ENCODE data around the gene ZNF35. TPM values are rescaled to one million over a fixed set of nuclear protein-coding genes. Genes with fewer than 3 reads are reported as not detected.
"Not testable (repeated sequence)": the region's sequence is repeated elsewhere in the genome, so short reads cannot be mapped to it uniquely, and the experiment has no call there.

ZNF35 gene
- total RNA-seq, 4 donors from 2014 or later: 8.6 to 19.2 (median 12.5) TPM

DNA sequence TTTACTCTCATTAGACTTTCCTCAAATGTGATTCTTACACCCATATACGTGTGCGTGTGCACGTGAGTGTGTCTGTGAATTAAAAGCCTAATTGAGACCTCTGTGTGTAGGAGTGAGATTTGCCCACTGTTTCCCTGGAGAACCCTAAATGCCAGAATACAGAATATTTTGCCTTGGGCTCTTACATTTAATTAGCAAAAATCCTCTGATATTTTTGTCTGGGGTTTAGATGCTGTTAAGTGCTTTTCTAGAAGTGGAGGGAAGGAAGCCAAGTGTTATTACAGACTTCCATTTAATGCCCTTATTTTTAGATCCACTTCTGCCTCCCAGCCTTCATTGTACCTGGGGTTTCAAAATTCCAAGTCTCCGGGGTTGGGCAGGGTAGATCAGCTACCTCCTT, 17.8 kb downstream of the ZNF35 start:
- H3K27ac ChIP-seq: no peak overlapping the region
- DNase-seq: no peak
- no peaks in the 10 kb centered on the region for H3K27me3 ChIP-seq
- H3K9me3 ChIP-seq: no peaks in the 10 kb centered on the region
- no peak for TF ChIP-seq POLR2A (IDR thresholded peaks at IDR 0.05)
- TF ChIP-seq, protein P1, sequence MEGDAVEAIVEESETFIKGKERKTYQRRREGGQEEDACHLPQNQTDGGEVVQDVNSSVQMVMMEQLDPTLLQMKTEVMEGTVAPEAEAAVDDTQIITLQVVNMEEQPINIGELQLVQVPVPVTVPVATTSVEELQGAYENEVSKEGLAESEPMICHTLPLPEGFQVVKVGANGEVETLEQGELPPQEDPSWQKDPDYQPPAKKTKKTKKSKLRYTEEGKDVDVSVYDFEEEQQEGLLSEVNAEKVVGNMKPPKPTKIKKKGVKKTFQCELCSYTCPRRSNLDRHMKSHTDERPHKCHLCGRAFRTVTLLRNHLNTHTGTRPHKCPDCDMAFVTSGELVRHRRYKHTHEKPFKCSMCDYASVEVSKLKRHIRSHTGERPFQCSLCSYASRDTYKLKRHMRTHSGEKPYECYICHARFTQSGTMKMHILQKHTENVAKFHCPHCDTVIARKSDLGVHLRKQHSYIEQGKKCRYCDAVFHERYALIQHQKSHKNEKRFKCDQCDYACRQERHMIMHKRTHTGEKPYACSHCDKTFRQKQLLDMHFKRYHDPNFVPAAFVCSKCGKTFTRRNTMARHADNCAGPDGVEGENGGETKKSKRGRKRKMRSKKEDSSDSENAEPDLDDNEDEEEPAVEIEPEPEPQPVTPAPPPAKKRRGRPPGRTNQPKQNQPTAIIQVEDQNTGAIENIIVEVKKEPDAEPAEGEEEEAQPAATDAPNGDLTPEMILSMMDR (IDR thresholded peaks at IDR 0.05): no peak
- intact Hi-C loops (cut with DNase I): no loop called here
- H3K4me3 ChIP-seq (replicated peaks in 1 of 3): no peak overlapping the region
- H3K4me1 ChIP-seq: no peaks in the 10 kb centered on the region
- no peaks in the 10 kb centered on the region for H3K36me3 ChIP-seq
- WGBS, 2 donors: 87 to 90% methylated on average over 4 of the region's 4 CpGs

DNA sequence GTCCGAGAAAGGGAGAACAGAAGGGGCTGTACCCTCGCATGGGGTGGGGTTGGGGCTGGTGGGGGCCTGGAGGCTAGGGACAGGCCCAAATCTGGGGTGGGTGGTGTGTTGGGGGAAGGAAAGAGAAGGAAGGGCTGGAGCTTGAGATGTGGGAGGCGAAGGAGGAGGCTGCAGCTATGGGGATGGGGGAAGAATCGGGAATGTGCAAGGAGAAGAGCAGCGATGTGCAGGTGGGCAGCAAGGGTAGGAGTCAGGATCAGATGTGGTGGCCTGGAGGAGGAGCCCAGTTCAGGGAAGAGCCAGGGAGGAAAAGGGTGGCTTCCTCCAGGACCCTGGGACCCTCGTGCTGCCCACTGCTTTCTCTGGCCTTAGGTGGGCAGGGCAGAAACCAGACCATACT, 21.2 kb downstream of the ZNF35 start:
- Histone ChIP-seq H3K9me3 (no peaks in the 10 kb centered on the region), H3K27ac (no peak overlapping the region), H3K4me1 (no peaks in the 10 kb centered on the region), H3K4me3 (replicated peaks in 1 of 3) (no peak overlapping the region), H3K36me3 (no peaks in the 10 kb centered on the region), H3K27me3 (no peaks in the 10 kb centered on the region)
- intact Hi-C loops (cut with DNase I): no loop called here
- no peak for DNase-seq
- WGBS, 2 donors: 86 to 87% methylated on average over 6 of the region's 6 CpGs
- TF ChIP-seq, protein P1 (IDR thresholded peaks at IDR 0.05): no peak
- no peak for TF ChIP-seq POLR2A (IDR thresholded peaks at IDR 0.05)

GRCh38 chr3:44673466-44673865, 24.9 kb downstream of the ZNF35 start:
- H3K27ac ChIP-seq; H3K4me1 ChIP-seq; H3K9me3 ChIP-seq; H3K36me3 ChIP-seq; intact Hi-C loops (cut with DNase I); H3K27me3 ChIP-seq; H3K4me3 ChIP-seq (replicated peaks in 1 of 3); DNase-seq: not testable (repeated sequence)
- 95 to 99% methylated on average over 8 of the region's 8 CpGs for WGBS, 2 donors

DNA sequence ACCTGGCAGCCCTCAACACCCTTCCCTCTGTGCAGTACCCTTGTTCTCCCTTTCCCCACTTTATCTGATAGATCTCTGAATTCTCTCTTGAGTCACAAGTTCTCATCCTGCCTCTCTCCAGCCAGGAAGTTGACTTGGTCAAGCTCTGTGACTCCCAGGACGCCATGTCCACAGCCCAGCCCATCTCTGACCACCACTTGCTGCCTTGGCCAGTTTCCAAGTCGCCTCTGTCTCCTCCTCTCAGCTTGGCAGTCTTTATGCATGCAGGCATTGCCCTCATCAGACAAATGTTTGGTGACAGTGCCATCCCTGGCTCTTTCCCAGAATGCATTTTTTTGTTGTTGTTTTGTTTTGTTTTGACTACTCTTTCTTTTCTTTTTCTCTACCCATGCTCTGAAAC, 25.7 kb downstream of the ZNF35 start:
- Histone ChIP-seq H3K9me3 (no peaks in the 10 kb centered on the region), H3K4me3 (replicated peaks in 1 of 3) (no peak overlapping the region), H3K27me3 (no peaks in the 10 kb centered on the region), H3K27ac (no peak overlapping the region), H3K36me3 (no peaks in the 10 kb centered on the region), H3K4me1 (no peaks in the 10 kb centered on the region)
- intact Hi-C loops (cut with DNase I): no loop called here
- 46 to 64% methylated on average over 2 of the region's 2 CpGs for WGBS, 2 donors
- DNase-seq: no peak
- TF ChIP-seq POLR2A (IDR thresholded peaks at IDR 0.05): no peak
- TF ChIP-seq, protein P1 (IDR thresholded peaks at IDR 0.05): no peak

DNA sequence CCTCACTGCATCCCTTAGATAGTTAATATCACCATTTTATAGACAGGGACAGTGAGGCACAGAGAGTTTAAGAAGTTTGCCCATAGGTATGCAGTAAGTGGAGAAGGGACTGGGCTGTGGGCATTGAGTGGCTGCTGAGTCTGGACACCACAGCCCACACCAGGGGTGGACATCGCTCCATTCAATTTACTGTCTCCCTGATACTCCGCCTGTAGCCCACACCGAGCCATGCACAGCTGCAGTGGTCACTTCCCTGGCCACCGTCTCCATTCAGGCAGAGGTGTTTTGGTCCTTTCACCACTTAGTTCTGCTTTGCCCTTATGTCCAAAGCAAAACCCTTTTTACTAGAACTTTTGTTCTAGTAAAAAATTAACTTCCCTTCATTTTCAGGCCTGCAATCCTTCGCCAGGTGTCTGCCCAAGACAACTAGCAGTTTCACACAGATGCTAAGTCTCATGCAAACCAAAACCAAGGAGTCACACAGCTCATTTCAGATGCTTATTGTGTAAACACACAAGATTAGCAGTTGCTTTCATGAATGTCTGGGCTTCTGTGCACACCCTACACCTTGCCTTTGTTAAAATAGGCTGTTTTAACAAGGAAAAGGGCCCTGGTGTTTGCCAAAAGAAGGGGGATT, 30.1 kb downstream of the ZNF35 start:
- no peaks in the 10 kb centered on the region for H3K9me3 ChIP-seq
- intact Hi-C loops (cut with DNase I): no loop called here
- no peak for DNase-seq
- no peaks in the 10 kb centered on the region for H3K4me1 ChIP-seq
- 97 to 98% methylated on average over 5 of the region's 5 CpGs for WGBS, 2 donors
- no peaks in the 10 kb centered on the region for H3K27me3 ChIP-seq
- no peak overlapping the region for H3K4me3 ChIP-seq (replicated peaks in 1 of 3)
- H3K27ac ChIP-seq: no peak overlapping the region
- H3K36me3 ChIP-seq: no peaks in the 10 kb centered on the region
- TF ChIP-seq, protein P1 (IDR thresholded peaks at IDR 0.05): no peak
- TF ChIP-seq POLR2A (IDR thresholded peaks at IDR 0.05): no peak
